GM23338 (cell line): ENCODE results near the gene IRF5. TPM values are rescaled to one million over a fixed set of nuclear protein-coding genes. Genes with fewer than 3 reads are reported as not detected.

Source experiments
- ATAC-seq: fragments of 200-7000 bp; cut with Tn5 transposase; 3 replicates; pipeline ENCODE4 v1.9.1; 2020
- DNase-seq: peaks from one replicate; pipeline ENCODE4 v3.0.0-alpha.2; 2015; ENCODE audit warnings: low spot score
- H2AFZ ChIP-seq: fragments of 200-600 bp; sonication (generic); 2 replicates; pipeline ENCODE4 v1.8.0; 2016; ENCODE audit warnings: antibody characterized with exemption, mild to moderate bottlenecking, moderate library complexity
- H3F3A ChIP-seq: fragments of 200-600 bp; sonication (generic); replicated peaks from 2 replicates; pipeline ENCODE4 v1.8.0; 2017; ENCODE audit warnings: antibody characterized with exemption, mixed run types, low read depth
- H3K27ac ChIP-seq: fragments of 200-600 bp; sonication (generic); 2 replicates; pipeline ENCODE4 v1.6.1; 2016; ENCODE audit warnings: low read depth
- H3K27me3 ChIP-seq: fragments of 200-600 bp; sonication (generic); 2 replicates; pipeline ENCODE4 v1.8.0; 2016; ENCODE audit warnings: mild to moderate bottlenecking, mixed run types, moderate library complexity; ENCODE audit not compliant: insufficient read depth
- H3K36me3 ChIP-seq: fragments of 200-600 bp; sonication (generic); 2 replicates; pipeline ENCODE4 v1.8.0; 2016; ENCODE audit warnings: mild to moderate bottlenecking; ENCODE audit not compliant: insufficient read depth
- H3K4me1 ChIP-seq: fragments of 200-600 bp; sonication (generic); 2 replicates; pipeline ENCODE4 v1.8.0; 2016; ENCODE audit warnings: mild to moderate bottlenecking, moderate library complexity; ENCODE audit not compliant: insufficient read depth
- H3K4me2 ChIP-seq: fragments of 200-600 bp; sonication (generic); 2 replicates; pipeline ENCODE4 v1.7.1; 2017; ENCODE audit warnings: mixed run types
- H3K4me3 ChIP-seq: fragments of 200-600 bp; sonication (generic); 2 replicates; pipeline ENCODE4 v1.6.1; 2016; ENCODE audit warnings: mixed run types
- H3K79me2 ChIP-seq: fragments of 200-600 bp; sonication (generic); replicated peaks from 2 replicates; pipeline ENCODE4 v1.8.0; 2017; ENCODE audit warnings: mild to moderate bottlenecking; ENCODE audit not compliant: insufficient read depth
- H3K9me2 ChIP-seq: fragments of 200-600 bp; sonication (generic); 2 replicates; pipeline ENCODE4 v1.8.0; 2017; ENCODE audit not compliant: insufficient read depth
- H4K20me1 ChIP-seq: fragments of 200-600 bp; sonication (generic); replicated peaks from 2 replicates; pipeline ENCODE4 v1.8.0; 2017; ENCODE audit warnings: mild to moderate bottlenecking; ENCODE audit not compliant: insufficient read depth
- H3K27ac Mint-ChIP-seq: 2 replicates; pipeline ENCODE4 v1.8.0; 2020; ENCODE audit warnings: inconsistent platforms, mild to moderate bottlenecking, moderate library complexity, mixed read lengths
- H3K27me3 Mint-ChIP-seq: 3 replicates; pipeline ENCODE4 v1.8.0; 2022; ENCODE audit warnings: low read depth, mild to moderate bottlenecking, moderate library complexity, mixed read lengths, inconsistent platforms; ENCODE audit not compliant: insufficient read depth, poor library complexity
- H3K36me3 Mint-ChIP-seq: 3 replicates; pipeline ENCODE4 v1.8.0; 2021; ENCODE audit warnings: low read depth, mild to moderate bottlenecking, inconsistent platforms, moderate library complexity, mixed read lengths
- H3K4me1 Mint-ChIP-seq: 3 replicates; pipeline ENCODE4 v1.8.0; 2020; ENCODE audit warnings: mild to moderate bottlenecking, inconsistent platforms, mixed read lengths
- H3K4me3 Mint-ChIP-seq: 3 replicates; pipeline ENCODE4 v1.8.0; 2021; ENCODE audit warnings: moderate library complexity, mild to moderate bottlenecking, inconsistent platforms, mixed read lengths
- H3K9me3 Mint-ChIP-seq: 3 replicates; pipeline ENCODE4 v1.8.0; 2020; ENCODE audit warnings: moderate library complexity, mild to moderate bottlenecking, inconsistent platforms, mixed read lengths
- CREB1 ChIP-seq: fragments of 250-450 bp; sonication (Bioruptor Pico); IDR thresholded peaks from 2 replicates; pipeline ENCODE4 v1.5.0; 2020; ENCODE audit warnings: low read depth, mild to moderate bottlenecking, moderate library complexity
- ETS1 ChIP-seq: IDR thresholded peaks from 2 replicates; pipeline ENCODE4 v1.6.1; 2016; ENCODE audit warnings: antibody characterized with exemption
- EZH2 ChIP-seq: fragments of 200-600 bp; sonication (generic); IDR thresholded peaks from one replicate; pipeline ENCODE4 v1.8.0; 2017; ENCODE audit warnings: antibody characterized with exemption, mild to moderate bottlenecking, low read depth; ENCODE audit not compliant: unreplicated experiment
- JUNB ChIP-seq: IDR thresholded peaks from one replicate; pipeline ENCODE4 v1.6.1; 2016; ENCODE audit warnings: antibody characterized with exemption; ENCODE audit not compliant: unreplicated experiment
- NANOG ChIP-seq: IDR thresholded peaks from 2 replicates; pipeline ENCODE4 v1.6.1; 2016; ENCODE audit warnings: antibody characterized with exemption, borderline replicate concordance
- REST ChIP-seq: IDR thresholded peaks from one replicate; pipeline ENCODE4 v1.6.1; 2018; ENCODE audit warnings: antibody characterized with exemption; ENCODE audit not compliant: unreplicated experiment
- polyA plus RNA-seq: library from polyadenylated mRNA; unstranded; fragments of >200 nt; fragmentation: Nextera tagmentation; extraction: Ambion mirVana; gene quantifications from 2 replicates; pipeline ENCODE4 v1.2.1, GENCODE V29; 2016
- total RNA-seq: library from RNA; depleted of rRNA; stranded (reverse); fragments of >200 nt; shearing (Covaris generic); gene quantifications from 2 replicates; pipeline ENCODE4 v1.2.3, GENCODE V29; 2014

The IRF5 gene
- total and polyA plus RNA-seq, 2 experiments from 2014 or later = 0.37 to 3.7 TPM

DNA sequence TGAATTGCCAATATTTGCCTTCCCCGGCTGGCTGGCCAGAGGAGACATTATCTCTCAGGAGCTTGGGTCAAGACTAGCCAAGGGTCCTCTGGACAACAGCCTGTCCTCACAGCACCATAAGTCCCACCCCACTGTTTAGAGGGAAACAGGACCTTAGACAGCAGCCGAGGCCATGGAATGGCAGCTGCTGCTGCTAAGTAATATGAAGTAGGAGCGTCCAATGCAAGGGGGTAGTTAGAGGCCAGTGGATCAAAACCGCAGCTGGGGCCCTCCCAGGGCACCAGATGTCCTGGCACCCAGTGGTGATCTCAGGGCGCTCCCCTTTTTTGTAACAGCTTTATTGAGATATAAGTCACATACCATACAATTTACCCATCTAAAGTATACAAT is 14.3 kb upstream of the IRF5 start:
- DNase-seq = no peak
- no peaks in the 10 kb centered on the region; the same call in 2 of the 3 replicates for H3K36me3 Mint-ChIP-seq

More for the DNA sequence above, 14.3 kb upstream of the IRF5 start:
- Histone ChIP-seq H4K20me1 (no peaks in the 10 kb centered on the region), H3K9me2 (no peaks in the 10 kb centered on the region), H3F3A (no peaks in the 10 kb centered on the region), H3K4me2 (no peak overlapping the region), H3K4me3 (no peak overlapping the region), H3K27ac (no peak overlapping the region), H3K27me3 (0 out of 2 replicates have a peak, but pooled peaks cover 9% of the 10 kb centered on the region), H2AFZ (no peak overlapping the region), H3K36me3 (no peaks in the 10 kb centered on the region), H3K79me2 (no peaks in the 10 kb centered on the region), H3K4me1 (no peaks in the 10 kb centered on the region; the same call in 1 of the 2 replicates)
- Mint-ChIP-seq H3K27ac (no peak overlapping the region), H3K4me3 (no peak overlapping the region), H3K27me3 (peaks cover 11% of the 10 kb centered on the region), H3K4me1 (peaks cover 16% of the 10 kb centered on the region), H3K9me3 (no peaks in the 10 kb centered on the region; the same call in 2 of the 3 replicates)
- ATAC-seq = no peak
- TF ChIP-seq ETS1 (no peak), NANOG (no peak), CREB1 (CRISPR knock-in tag) (no peak), REST (no peak), EZH2 (no peak), JUNB (no peak)
